Heart left ventricle (tissue), 13 donors: ENCODE results near the gene MBLAC2.

Experiments used
- POLR2A ChIP-seq, 2 donors: fragments of 450-650 bp; IDR thresholded peaks; one replicate each; pipeline ENCODE4 v1.6.1; 2017; ENCODE audit warnings: antibody characterized with exemption in 2 of 2, mild to moderate bottlenecking in 2 of 2, moderate library complexity in 2 of 2
- TF ChIP-seq, protein P1 (sequence below), 12 donors: fragments of 200-600 bp; sonication (generic) in 4 of 12; IDR thresholded peaks; one replicate each; pipeline versions ENCODE4 v1.5.0 to v1.8.0; 2018 to 2022; ENCODE audit warnings: antibody characterized with exemption in 12 of 12, mild to moderate bottlenecking in 5 of 12
- donor health status: ischemic (EF 13 %, LVEDD 7.1; RV severe dilation, severe dysfunction).
- donor health status: DM: no; HTN: yes; CAD: no.
- donor health status: DM: no; HTN: no; CAD: no.
- donor health status: ischemic (EF 25% LVEDD 6.9; RV normal size, moderate dysfunction).
- donor health status: ischemic (EF 25% LVEDD 5.7; RV mildly dilated, moderate dysfunction).
- donor health status: ischemic (EF 35%, LVEDD 5.7; RV mildly dilated, moderate dysfunction).
- donor health status: nonischemic (EF 11% LVEDD 7.7; RV severe dilation, severe dysfunction).
- donor health status: DM: yes; HTN: yes; CAD: no.
- donor health status: PGD.
- donor health status: ischemic (EF 29% LVEDD 5.4; RV normal size, mild dysfunction).
- donor health status: nonischemic (EF 23%, LVEDD 6.1; RV moderate dilation, normal function).

DNA sequence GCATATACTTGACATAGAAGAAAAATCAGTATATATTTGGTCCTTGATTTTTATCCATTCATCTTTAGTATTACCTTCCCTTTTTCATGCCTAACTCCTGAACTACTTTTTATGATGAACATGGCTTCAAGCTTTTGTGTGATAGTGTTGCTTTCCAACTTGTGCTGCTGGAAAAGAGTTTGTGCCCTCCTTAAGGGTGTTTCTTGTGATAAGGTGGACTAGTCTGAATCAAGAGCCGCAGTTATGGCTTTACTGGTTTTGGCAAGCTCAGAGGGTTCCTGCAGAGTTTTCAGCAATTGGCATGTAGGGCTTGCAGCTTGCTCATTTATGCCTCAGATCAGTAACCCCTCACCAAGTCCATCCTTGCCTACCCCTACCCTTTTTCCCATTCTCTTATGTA, 20.6 kb upstream of the MBLAC2 start:
- TF ChIP-seq, protein P1, sequence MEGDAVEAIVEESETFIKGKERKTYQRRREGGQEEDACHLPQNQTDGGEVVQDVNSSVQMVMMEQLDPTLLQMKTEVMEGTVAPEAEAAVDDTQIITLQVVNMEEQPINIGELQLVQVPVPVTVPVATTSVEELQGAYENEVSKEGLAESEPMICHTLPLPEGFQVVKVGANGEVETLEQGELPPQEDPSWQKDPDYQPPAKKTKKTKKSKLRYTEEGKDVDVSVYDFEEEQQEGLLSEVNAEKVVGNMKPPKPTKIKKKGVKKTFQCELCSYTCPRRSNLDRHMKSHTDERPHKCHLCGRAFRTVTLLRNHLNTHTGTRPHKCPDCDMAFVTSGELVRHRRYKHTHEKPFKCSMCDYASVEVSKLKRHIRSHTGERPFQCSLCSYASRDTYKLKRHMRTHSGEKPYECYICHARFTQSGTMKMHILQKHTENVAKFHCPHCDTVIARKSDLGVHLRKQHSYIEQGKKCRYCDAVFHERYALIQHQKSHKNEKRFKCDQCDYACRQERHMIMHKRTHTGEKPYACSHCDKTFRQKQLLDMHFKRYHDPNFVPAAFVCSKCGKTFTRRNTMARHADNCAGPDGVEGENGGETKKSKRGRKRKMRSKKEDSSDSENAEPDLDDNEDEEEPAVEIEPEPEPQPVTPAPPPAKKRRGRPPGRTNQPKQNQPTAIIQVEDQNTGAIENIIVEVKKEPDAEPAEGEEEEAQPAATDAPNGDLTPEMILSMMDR (IDR thresholded peaks at IDR 0.05), result no peak
- TF ChIP-seq POLR2A (IDR thresholded peaks at IDR 0.05), result no peak
